Heart right ventricle (tissue), 16 donors: ENCODE measurements around the gene UBE3B. TPM values are rescaled to one million over a fixed set of nuclear protein-coding genes. Genes with fewer than 3 reads are reported as not detected.

Experiments used
- ATAC-seq, 8 donors: fragments of 200-7000 bp; cut with Tn5 transposase; one replicate each; pipeline ENCODE4 v1.9.1; 2020; ENCODE audit warnings: mild to moderate bottlenecking in 8 of 8, moderate library complexity in 8 of 8, moderate number of reproducible peaks in 1 of 8
- DNase-seq, 2 donors: peaks; one replicate each; pipeline ENCODE4 v3.0.0-alpha.2; 2020
- H3K27ac ChIP-seq, 10 donors: fragments of 200-600 bp; sonication (generic) in 2 of 10; one replicate each; pipeline versions ENCODE4 v1.5.0 to v1.8.0; 2020 to 2022; ENCODE audit warnings: mild to moderate bottlenecking in 3 of 10
- H3K27me3 ChIP-seq, 7 donors: fragments of 200-600 bp; one replicate each; pipeline ENCODE4 v1.8.0; 2021 to 2022; ENCODE audit warnings: mild to moderate bottlenecking in 2 of 7
- H3K36me3 ChIP-seq, 9 donors: fragments of 200-600 bp; sonication (generic) in 1 of 9; one replicate each; pipeline versions ENCODE4 v1.5.0 to v1.8.0; 2020 to 2022; ENCODE audit warnings: mild to moderate bottlenecking in 2 of 9
- H3K4me1 ChIP-seq, 9 donors: fragments of 200-600 bp; sonication (generic) in 1 of 9; one replicate each; pipeline versions ENCODE4 v1.5.0 to v1.8.0; 2020 to 2022; ENCODE audit warnings: mild to moderate bottlenecking in 4 of 9
- H3K4me3 ChIP-seq, 10 donors: fragments of 200-600 bp; sonication (generic) in 2 of 10; one replicate each; pipeline versions ENCODE4 v1.5.0 to v1.8.0; 2020 to 2022; ENCODE audit warnings: mild to moderate bottlenecking in 7 of 10, moderate library complexity in 2 of 10
- H3K9me3 ChIP-seq, 11 donors: fragments of 200-600 bp in 10 of 11; sonication (generic) in 2 of 11; one replicate each; pipeline versions ENCODE4 v1.5.0 to v1.8.0; 2013 to 2022; ENCODE audit warnings: mild to moderate bottlenecking in 2 of 11, control low read depth in 1 of 11, moderate library complexity in 1 of 11
- CTCF ChIP-seq, 9 donors: fragments of 200-600 bp; sonication (generic) in 2 of 9; IDR thresholded peaks; one replicate each; pipeline versions ENCODE4 v1.5.0 to v1.8.0; 2021 to 2022; ENCODE audit warnings: antibody characterized with exemption in 9 of 9, mild to moderate bottlenecking in 5 of 9, moderate library complexity in 1 of 9
- WGBS, 2 donors: extraction: QIAGEN DNeasy Blood & Tissue Kit; methylation state at CpG; one replicate each; pipeline ENCODE4 v1.1.7; 2013; ENCODE audit warnings: inconsistent platforms in 1 of 2; 5-methylcytosine and 5-hydroxymethylcytosine counted together
- intact Hi-C, 10 donors: fragments of 100-400 bp; cut with DNase I; formaldehyde crosslinking; loops; one replicate each; pipeline versions ENCODE4 v1.11.1 to v1.14.2; 2022
- polyA plus RNA-seq, 2 donors: library from polyadenylated mRNA; stranded (reverse); fragments of 200-250 nt; gene quantifications; one replicate each; pipeline ENCODE4 v1.2.3, GENCODE V29; 2013
- total RNA-seq, 10 donors: library from RNA; stranded (reverse); fragmentation: NEBNext Ultra II Directional in 3 of 10; extraction: Animal tissue kit (Norgen Biotek cat#: 25700) in 3 of 10; gene quantifications; one replicate each; pipeline versions ENCODE4 v1.2.1 to v1.2.4, GENCODE V29; 2021 to 2023
- donor health status: Arrhythmogenic right ventricular cardiomyopathy.
- donor health status: ischemic (EF 13 %, LVEDD 7.1; RV severe dilation, severe dysfunction).
- donor health status: healthy with polysubstance abuse.
- donor health status: DM: no; HTN: yes; CAD: no.
- donor health status: DM: no; HTN: no; CAD: no.
- donor health status: ischemic (EF 25% LVEDD 6.9; RV normal size, moderate dysfunction).
- donor health status: ischemic (EF 25% LVEDD 5.7; RV mildly dilated, moderate dysfunction).
- donor health status: healthy.
- donor health status: DM: yes; HTN: yes; CAD: no.
- donor health status: Ischemic cardiomyopathy.
- donor health status: ischemic (EF 35%, LVEDD 5.7; RV mildly dilated, moderate dysfunction).
- donor health status: nonischemic (EF 11% LVEDD 7.7; RV severe dilation, severe dysfunction).
- donor health status: DM: yes; HTN: yes; CAD: no.
- donor health status: PGD.
- donor health status: ischemic (EF 29% LVEDD 5.4; RV normal size, mild dysfunction).
- donor health status: nonischemic (EF 23%, LVEDD 6.1; RV moderate dilation, normal function).

The UBE3B gene
- total and polyA plus RNA-seq, 12 donors = 13.7 to 58.8 (median 55.5) TPM

DNA sequence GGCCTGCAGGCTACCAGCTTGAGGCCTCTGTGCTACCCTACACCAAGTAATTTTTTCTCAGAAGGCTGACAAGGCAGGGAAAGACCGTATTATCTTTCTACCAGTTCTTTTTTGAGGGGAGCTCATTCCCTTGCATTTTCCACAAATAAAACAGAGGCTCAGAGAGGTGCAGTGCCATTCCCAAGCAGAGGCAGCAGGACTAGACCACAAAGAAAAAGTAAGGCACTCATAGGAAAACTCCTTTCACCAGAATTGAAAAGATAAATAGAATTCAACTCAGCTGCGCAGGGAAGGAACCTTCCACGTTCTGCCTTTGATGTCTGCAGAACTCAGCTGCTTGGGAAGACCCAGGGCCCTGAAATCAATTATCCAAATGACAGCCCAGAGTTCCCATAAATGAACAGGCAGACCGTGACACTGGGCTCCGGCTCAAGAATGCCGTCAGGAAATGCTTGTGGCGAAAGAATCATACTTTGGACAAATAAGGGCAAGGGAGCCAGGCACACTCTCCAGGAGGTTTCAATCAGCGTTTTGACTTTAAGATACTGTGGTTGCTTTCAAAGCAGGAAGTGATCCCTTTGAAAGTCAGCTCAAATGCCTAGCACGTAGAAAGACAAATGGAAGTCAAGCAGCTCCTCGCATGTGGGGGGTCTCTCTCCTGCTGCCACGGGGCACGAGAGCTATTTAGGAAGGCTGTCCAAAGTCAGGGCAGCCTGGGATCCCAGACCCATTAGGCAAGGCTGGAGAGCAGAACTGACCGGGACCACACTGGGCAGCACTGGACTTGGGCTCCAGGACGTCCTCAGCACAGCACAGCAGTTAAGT, 14.4 kb upstream of the UBE3B start:
- 3 to 6% methylated on average over 14 of the region's 14 CpGs for whole genome bisulfite sequencing, 2 donors
- H3K4me3 ChIP-seq = peak overlapping the region in 7 of 10 donors; percentile 10 to 31 (median 18)
- H3K36me3 ChIP-seq = peaks cover 0 to 60% (median 0%) of the 10 kb centered on the region in 9 donors
- H3K27me3 ChIP-seq = no peaks in the 10 kb centered on the region
- intact Hi-C loops = loop anchor here in 2 of 10 donors (2.0 to 5.0 kb wide), 2 partner anchors 16 to 36 kb away; no protein-coding TSS in a partner anchor
- DNase-seq (peak; percentile 71 to 88), ATAC-seq (peak; percentile 70 to 86 (median 82))
- TF ChIP-seq CTCF (IDR thresholded peaks at IDR 0.05) = no peak
- peak overlapping the region; percentile 87 to 99 (median 98) for H3K27ac ChIP-seq
- H3K9me3 ChIP-seq = no peaks in the 10 kb centered on the region
- H3K4me1 ChIP-seq = peaks cover 43 to 100% (median 100%) of the 10 kb centered on the region in 9 donors

DNA sequence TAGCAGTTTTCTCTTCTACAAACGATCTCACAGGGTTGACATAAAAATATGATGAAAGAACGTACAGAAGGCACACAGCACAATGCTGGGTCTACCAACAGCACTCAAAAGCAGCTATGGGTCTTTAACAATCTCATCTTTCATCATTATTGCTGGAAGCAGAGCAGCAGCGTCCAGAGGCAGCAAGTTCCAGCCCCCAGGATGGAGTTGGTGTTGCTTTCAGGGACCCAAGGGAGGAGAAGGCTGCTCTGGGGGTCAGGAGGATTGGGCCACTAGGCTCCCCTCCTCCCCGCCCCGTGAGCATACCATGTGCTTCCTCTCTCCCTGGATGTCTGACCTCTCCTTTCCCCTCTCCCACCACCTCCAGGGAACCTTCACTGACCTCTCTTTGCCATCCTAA, 13.7 kb upstream of the UBE3B start:
- ATAC-seq (peak in 1 of 8 donors; percentile 7), DNase-seq (no peak)
- Histone ChIP-seq H3K27me3 (no peaks in the 10 kb centered on the region), H3K4me1 (peaks cover 46 to 100% (median 98%) of the 10 kb centered on the region in 9 donors), H3K4me3 (peak overlapping the region in 7 of 10 donors; percentile 10 to 31 (median 18)), H3K27ac (peak overlapping the region; percentile 87 to 99 (median 98)), H3K36me3 (peaks cover 0 to 60% (median 0%) of the 10 kb centered on the region in 9 donors), H3K9me3 (no peaks in the 10 kb centered on the region)
- intact Hi-C loops = loop anchor here in 2 of 10 donors (2.0 to 5.0 kb wide), 2 partner anchors 17 to 36 kb away; no protein-coding TSS in a partner anchor
- TF ChIP-seq CTCF (IDR thresholded peaks at IDR 0.05) = no peak
- WGBS, 2 donors = 23 to 31% methylated on average over 5 of the region's 5 CpGs

- Histone ChIP-seq H3K36me3 (peaks cover 0 to 62% (median 8%) of the 10 kb centered on the region in 9 donors), H3K4me1 (peaks cover 46 to 100% (median 93%) of the 10 kb centered on the region in 9 donors), H3K9me3 (no peaks in the 10 kb centered on the region), H3K27me3 (no peaks in the 10 kb centered on the region), H3K27ac (peak overlapping the region in 9 of 10 donors; percentile 93 to 99 (median 98)), H3K4me3 (no peak overlapping the region)
- ATAC-seq (no peak), DNase-seq (no peak)
- TF ChIP-seq CTCF (IDR thresholded peaks at IDR 0.05) = no peak
- intact Hi-C loops = loop anchor here in 1 of 10 donors (5.0 kb wide), 1 partner anchor 37 kb away; no protein-coding TSS in a partner anchor
- WGBS, 2 donors = 85 to 87% methylated on average over 14 of the region's 14 CpGs
Measured at GRCh38 chr12:109464642-109465351, 12.6 kb upstream of the UBE3B start.

- intact Hi-C loops = no loop called here
- ATAC-seq (peak in 1 of 8 donors; percentile 21), DNase-seq (no peak)
- no peaks in the 10 kb centered on the region for H3K9me3 ChIP-seq
- H3K4me1 ChIP-seq = peaks cover 41 to 100% (median 89%) of the 10 kb centered on the region in 9 donors
- 51 to 61% methylated on average over 2 of the region's 2 CpGs for WGBS, 2 donors
- peaks cover 0 to 69% (median 9%) of the 10 kb centered on the region in 9 donors for H3K36me3 ChIP-seq
- no peak for TF ChIP-seq CTCF (IDR thresholded peaks at IDR 0.05)
- no peaks in the 10 kb centered on the region for H3K27me3 ChIP-seq
- peak overlapping the region in 9 of 10 donors; percentile 64 to 99 (median 97) for H3K27ac ChIP-seq
- H3K4me3 ChIP-seq = no peak overlapping the region
Measured at GRCh38 chr12:109466305-109466704, 11.1 kb upstream of the UBE3B start.
